ENCODE results near the gene CTXN3.

The CTXN3 gene

DNA sequence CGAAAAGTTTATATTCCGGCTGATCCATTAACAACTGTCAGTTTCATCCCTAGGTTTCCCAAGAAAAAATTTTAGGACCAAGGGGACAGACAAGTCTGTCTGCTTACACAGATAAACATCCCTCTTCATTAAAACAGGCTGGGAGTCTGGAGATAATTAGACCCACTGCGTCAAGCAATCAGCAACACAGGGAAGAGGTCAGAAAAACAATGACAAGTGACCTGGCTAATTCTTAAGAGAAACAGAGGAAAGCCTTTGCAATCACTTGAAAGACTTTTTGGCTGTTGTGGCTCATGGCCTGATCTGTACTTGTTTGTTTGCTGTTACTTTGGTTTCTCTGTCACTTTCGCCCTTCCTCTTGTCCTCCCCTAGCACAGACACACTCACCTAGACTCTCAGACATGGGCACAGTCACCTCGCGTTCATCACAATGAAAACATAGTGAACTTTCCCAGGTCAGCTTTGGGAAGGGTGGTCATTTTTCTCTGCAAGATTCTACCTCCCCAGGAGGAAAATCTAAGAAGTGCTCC lies 51.4 kb downstream of the CTXN3 start:
- no peak for DNase-seq

DNA sequence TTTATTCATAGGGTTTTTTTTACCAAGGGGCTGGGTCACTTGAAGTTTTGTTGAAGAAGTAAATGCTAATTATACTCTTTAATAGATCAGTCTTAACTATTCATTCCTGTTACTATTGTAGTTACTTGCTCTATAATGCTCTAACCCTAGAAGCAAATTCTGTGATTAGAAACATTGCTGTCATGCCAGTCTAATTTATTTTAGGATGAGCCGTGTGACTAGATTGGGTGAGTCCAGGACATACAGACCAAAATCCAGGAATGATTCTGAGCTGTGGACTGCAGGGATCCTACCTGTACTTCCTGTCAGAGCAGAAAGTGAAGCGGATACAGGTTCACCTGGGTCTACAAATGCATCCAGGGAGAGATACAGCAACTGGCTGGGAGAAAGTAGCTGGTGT lies 53.6 kb downstream of the CTXN3 start:
- DNase-seq, result no peak

DNA sequence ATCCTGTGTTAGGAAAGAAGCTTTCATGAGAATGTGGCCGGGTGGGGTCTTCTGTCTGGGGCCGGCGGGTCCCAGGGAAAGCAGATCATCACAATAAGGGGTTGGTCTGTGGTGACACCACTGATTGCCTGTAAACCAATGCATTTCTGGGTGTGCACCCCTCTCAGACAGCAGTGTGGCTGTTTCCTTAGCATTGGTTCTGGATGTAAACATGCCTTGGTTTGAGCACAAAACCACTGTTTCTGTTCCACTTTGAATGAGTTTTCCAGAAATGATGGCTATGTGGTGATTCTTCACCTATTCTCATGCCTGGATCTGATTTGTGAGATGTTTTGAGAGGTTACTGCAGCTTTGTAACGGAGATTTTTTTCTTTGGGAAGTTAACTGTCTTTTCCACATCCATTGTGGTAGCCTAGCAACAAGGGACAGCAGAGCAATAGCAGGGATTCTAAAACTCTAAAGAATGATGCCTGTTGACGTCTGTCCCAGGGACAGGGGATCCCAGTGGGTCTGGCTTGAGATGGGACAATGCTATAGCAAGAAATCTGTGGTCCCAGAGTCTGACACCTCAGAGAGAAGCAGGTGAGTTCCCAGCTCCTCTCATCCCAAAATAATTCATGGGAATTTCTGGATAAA lies 54.2 kb downstream of the CTXN3 start, which contains the start of gene CCDC192:
CCDC192 (plus strand) TSS at position 466 of the 636 bp plus-strand sequence; CDS start at position 521, 55 bp downstream.
- no peak for DNase-seq

- DNase-seq, result no peak
These were observed 56.4 kb downstream of the CTXN3 start for GRCh38 chr5:127705120-127705892.

DNA sequence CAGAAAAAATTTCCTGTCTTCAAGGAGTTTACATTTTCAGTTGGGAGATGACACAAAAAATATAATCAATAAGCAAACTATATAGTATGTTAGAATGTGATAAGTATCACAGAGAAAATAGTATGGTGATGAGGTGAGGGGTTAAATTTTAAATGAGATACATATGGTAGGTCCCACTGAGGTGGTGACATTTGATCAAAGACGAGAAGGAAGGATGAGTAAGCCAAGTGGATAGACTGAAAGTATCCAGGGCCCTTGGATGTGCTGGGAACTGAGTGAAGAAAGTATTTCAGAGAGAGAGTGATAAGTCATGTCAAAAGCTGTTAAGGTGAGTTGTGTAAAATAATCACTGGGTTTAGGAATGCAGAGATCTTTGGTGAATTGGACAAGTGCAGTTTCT lies 57.8 kb downstream of the CTXN3 start:
- no peak for DNase-seq

- DNase-seq, result no peak
These were observed 58.3 kb downstream of the CTXN3 start for GRCh38 chr5:127707209-127707608.
